ENCODE results near the gene ROR1. TPM values are rescaled to one million over a fixed set of nuclear protein-coding genes. Genes with fewer than 3 reads are reported as not detected.

ROR1 gene
- total and polyA plus RNA-seq, 2 of the 4 experiments (the other 2 are of a cell fraction) = 4.4 to 10.0 TPM

- Histone ChIP-seq H3K9me1 (ENCODE audit: insufficient read depth, low read length) (peaks cover 3% of the 10 kb centered on the region; the same call in 1 of the 2 replicates), H3K36me3 (ENCODE audit: control insufficient read depth, insufficient read depth, low read length) (no peaks in the 10 kb centered on the region), H3K4me3 (ENCODE audit: insufficient read depth, low read depth, low read length) (no peak overlapping the region), H4K8ac (ENCODE audit: low read depth in 2 of 2, low read length in 2 of 2) (no peak overlapping the region), H2BK5ac (ENCODE audit: low read depth, low read length, poor library complexity, severe bottlenecking) (no peak overlapping the region), H2AK9ac (replicated peaks; ENCODE audit: low read depth, low read length, poor library complexity) (no peak overlapping the region), H2AK5ac (ENCODE audit: low read depth, low read length) (no peak overlapping the region), H3K56ac (ENCODE audit: extremely low read depth, insufficient read depth, low read length) (no peak overlapping the region), H3K9me3 (ENCODE audit: control insufficient read depth, insufficient read depth, low read length) (no peaks in the 10 kb centered on the region), H2BK120ac (ENCODE audit: low read depth, low read length) (no peak overlapping the region), H2AFZ (replicated peaks; ENCODE audit: low read length, poor library complexity) (no peak overlapping the region), H3K4me2 (ENCODE audit: low read depth, low read length) (no peak overlapping the region; the same call in 1 of the 2 replicates), H3K23ac (ENCODE audit: low read depth, low read length) (no peak overlapping the region), H4K5ac (ENCODE audit: low read depth, low read length) (no peak overlapping the region), H3K27me3 (ENCODE audit: control insufficient read depth, insufficient read depth, low read length) (no peaks in the 10 kb centered on the region), H3K79me1 (ENCODE audit: low read depth in 1 of 2, low read length in 2 of 2) (peaks cover 0 to 4% of the 10 kb centered on the region in 2 experiments; a peak in 1 of 4 replicates), H2BK20ac (ENCODE audit: low read depth, low read length) (no peak overlapping the region), H2BK15ac (ENCODE audit: low read depth, low read length) (no peak overlapping the region), H3K18ac (ENCODE audit: low read depth, low read length) (no peak overlapping the region), H3K14ac (replicated peaks; ENCODE audit: low read depth, low read length) (no peak overlapping the region), H3K4me1 (ENCODE audit: control insufficient read depth, insufficient read depth, low read length) (peaks cover 6% of the 10 kb centered on the region; the same call in 1 of the 2 replicates), H4K20me1 (ENCODE audit: insufficient read depth, low read length) (peaks cover 4% of the 10 kb centered on the region; the same call in 1 of the 2 replicates), H3K9ac (ENCODE audit: low read depth, low read length) (no peak overlapping the region), H3K4ac (ENCODE audit: low read depth, low read length) (no peak overlapping the region), H3K27ac (ENCODE audit: insufficient read depth, low read length) (no peak overlapping the region), H4K91ac (ENCODE audit: insufficient read depth, low read depth, low read length) (no peak overlapping the region)
- ATAC-seq (ENCODE audit: low read depth) (no peak), DNase-seq (no peak)
- in situ Hi-C loops (cut with MboI; ENCODE audit: low sequenced_read_pairs) (loop anchor here (10.0 kb wide), 1 partner anchor 56 kb away; no protein-coding TSS in a partner anchor), dilution Hi-C loops (cut with HindIII; ENCODE audit: low sequenced_read_pairs, unreplicated experiment) (no loop called here), intact Hi-C loops (cut with micrococcal nuclease) (no loop called here)
- no peak for TF ChIP-seq MXI1 (IDR thresholded peaks at IDR 0.05; ENCODE audit: borderline replicate concordance, low read depth, low read length)
- WGBS, 2 experiments (ENCODE audit: extremely low coverage in 2 of 2, insufficient read length in 1 of 2) = no CpG with 5 or more reads among the region's 1 CpG
- BruUV-seq (replicated peaks) = no TSS peak
- ChIA-PET CTCF (interaction anchor here (1.0 to 1.4 kb wide), 2 partner anchors 15 to 29 kb away, joined by 3 read pairs; no protein-coding TSS in a partner anchor), POLR2A (ENCODE audit: unreplicated experiment) (no interaction called here)
Measured at GRCh38 chr1:63828322-63829044, 54.7 kb downstream of the ROR1 start.
